ENCODE results near the gene PDE11A. TPM values are rescaled to one million over a fixed set of nuclear protein-coding genes. Genes with fewer than 3 reads are reported as not detected.

The PDE11A gene
- polyA plus RNA-seq, 2 of the 4 experiments (the other 2 are of a cell fraction): 3.6 to 5.6 TPM

DNA sequence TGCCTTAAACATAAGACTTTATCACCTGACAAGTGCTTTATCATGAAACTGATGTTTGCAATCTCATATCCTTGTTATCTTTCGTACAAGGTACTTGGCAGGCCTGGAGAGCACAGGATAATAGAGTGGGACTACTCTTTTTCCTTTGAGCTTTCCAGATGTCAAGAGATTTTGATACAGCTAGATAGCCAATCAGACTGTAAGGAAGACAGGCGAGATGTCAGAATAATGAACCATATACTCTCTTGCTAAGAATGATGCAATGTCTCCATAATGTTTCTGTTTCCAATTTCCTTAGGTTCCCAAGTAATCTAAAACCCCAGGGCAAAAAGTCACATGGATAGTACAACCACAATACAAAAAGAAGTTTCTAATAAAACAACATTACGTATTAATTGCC, 313.1 kb downstream of the PDE11A start:
- WGBS (ENCODE audit: missing lambda C conversion rate): 64% methylated on average over 3 of the region's 3 CpGs
- no peak overlapping the region for H3K4me2 ChIP-seq
- CTCF ChIA-PET: interaction anchor here (0.5 to 1.4 kb wide), 16 partner anchors 8 to 938 kb away, joined by 3 to 6 read pairs (median 4); no protein-coding TSS in a partner anchor
- no peak overlapping the region for H3K27ac ChIP-seq
- H3K9me3 ChIP-seq: no peaks in the 10 kb centered on the region
- H3K4me3 ChIP-seq: no peak overlapping the region
- POLR2A ChIA-PET: no interaction called here
- TF ChIP-seq HOXB13 (CRISPR knock-in tag; IDR thresholded peaks at IDR 0.05; ENCODE audit: low read depth): no peak
- TF ChIP-seq, protein P1, sequence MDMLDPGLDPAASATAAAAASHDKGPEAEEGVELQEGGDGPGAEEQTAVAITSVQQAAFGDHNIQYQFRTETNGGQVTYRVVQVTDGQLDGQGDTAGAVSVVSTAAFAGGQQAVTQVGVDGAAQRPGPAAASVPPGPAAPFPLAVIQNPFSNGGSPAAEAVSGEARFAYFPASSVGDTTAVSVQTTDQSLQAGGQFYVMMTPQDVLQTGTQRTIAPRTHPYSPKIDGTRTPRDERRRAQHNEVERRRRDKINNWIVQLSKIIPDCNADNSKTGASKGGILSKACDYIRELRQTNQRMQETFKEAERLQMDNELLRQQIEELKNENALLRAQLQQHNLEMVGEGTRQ (IDR thresholded peaks at IDR 0.05): no peak
- TF ChIP-seq TFCP2L1 (CRISPR knock-in tag; IDR thresholded peaks at IDR 0.05): no peak
- TF ChIP-seq EHMT2 (IDR thresholded peaks at IDR 0.05; ENCODE audit: low read depth): no peak
- no peak for TF ChIP-seq MAFK (IDR thresholded peaks at IDR 0.05; ENCODE audit: partially characterized antibody)
- TF ChIP-seq POLR2AphosphoS2 (conservative IDR thresholded peaks at IDR 0.05; ENCODE audit: low read length): no peak
- TF ChIP-seq, protein P2, sequence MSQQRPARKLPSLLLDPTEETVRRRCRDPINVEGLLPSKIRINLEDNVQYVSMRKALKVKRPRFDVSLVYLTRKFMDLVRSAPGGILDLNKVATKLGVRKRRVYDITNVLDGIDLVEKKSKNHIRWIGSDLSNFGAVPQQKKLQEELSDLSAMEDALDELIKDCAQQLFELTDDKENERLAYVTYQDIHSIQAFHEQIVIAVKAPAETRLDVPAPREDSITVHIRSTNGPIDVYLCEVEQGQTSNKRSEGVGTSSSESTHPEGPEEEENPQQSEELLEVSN (IDR thresholded peaks at IDR 0.05; ENCODE audit: borderline replicate concordance, low read depth): no peak
- no peak for TF ChIP-seq CEBPB (IDR thresholded peaks at IDR 0.05)
- TF ChIP-seq BHLHE40 (IDR thresholded peaks at IDR 0.05; ENCODE audit: low read depth, low read length): no peak
- TF ChIP-seq SMC3 (IDR thresholded peaks at IDR 0.05): no peak
- TF ChIP-seq ZNF302 (CRISPR knock-in tag; IDR thresholded peaks at IDR 0.05): no peak
- no peak for TF ChIP-seq HDAC2 (IDR thresholded peaks at IDR 0.05)
- TF ChIP-seq, protein P3, sequence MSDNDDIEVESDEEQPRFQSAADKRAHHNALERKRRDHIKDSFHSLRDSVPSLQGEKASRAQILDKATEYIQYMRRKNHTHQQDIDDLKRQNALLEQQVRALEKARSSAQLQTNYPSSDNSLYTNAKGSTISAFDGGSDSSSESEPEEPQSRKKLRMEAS (IDR thresholded peaks at IDR 0.05): no peak
- no peak for TF ChIP-seq CHD4 (IDR thresholded peaks at IDR 0.05; ENCODE audit: borderline replicate concordance)
- no peak for TF ChIP-seq JUNB (IDR thresholded peaks at IDR 0.05)
- TF ChIP-seq KDM1A (IDR thresholded peaks at IDR 0.05; ENCODE audit: low read depth): no peak
- TF ChIP-seq SREBF2 (IDR thresholded peaks at IDR 0.05): no peak
- TF ChIP-seq RARB (CRISPR knock-in tag; IDR thresholded peaks at IDR 0.05): no peak
- TF ChIP-seq, protein P4, sequence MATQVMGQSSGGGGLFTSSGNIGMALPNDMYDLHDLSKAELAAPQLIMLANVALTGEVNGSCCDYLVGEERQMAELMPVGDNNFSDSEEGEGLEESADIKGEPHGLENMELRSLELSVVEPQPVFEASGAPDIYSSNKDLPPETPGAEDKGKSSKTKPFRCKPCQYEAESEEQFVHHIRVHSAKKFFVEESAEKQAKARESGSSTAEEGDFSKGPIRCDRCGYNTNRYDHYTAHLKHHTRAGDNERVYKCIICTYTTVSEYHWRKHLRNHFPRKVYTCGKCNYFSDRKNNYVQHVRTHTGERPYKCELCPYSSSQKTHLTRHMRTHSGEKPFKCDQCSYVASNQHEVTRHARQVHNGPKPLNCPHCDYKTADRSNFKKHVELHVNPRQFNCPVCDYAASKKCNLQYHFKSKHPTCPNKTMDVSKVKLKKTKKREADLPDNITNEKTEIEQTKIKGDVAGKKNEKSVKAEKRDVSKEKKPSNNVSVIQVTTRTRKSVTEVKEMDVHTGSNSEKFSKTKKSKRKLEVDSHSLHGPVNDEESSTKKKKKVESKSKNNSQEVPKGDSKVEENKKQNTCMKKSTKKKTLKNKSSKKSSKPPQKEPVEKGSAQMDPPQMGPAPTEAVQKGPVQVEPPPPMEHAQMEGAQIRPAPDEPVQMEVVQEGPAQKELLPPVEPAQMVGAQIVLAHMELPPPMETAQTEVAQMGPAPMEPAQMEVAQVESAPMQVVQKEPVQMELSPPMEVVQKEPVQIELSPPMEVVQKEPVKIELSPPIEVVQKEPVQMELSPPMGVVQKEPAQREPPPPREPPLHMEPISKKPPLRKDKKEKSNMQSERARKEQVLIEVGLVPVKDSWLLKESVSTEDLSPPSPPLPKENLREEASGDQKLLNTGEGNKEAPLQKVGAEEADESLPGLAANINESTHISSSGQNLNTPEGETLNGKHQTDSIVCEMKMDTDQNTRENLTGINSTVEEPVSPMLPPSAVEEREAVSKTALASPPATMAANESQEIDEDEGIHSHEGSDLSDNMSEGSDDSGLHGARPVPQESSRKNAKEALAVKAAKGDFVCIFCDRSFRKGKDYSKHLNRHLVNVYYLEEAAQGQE (IDR thresholded peaks at IDR 0.05): no peak
- 0 out of 3 replicates have a peak, but pooled peaks cover 3% of the 10 kb centered on the region for H3K4me1 ChIP-seq
- DNase-seq (ENCODE audit: low read depth in 1 of 2, low spot score in 1 of 2) (no peak), FAIRE-seq (no peak), ATAC-seq (no peak)

GRCh38 chr2:177758591-177759371, 313.8 kb downstream of the PDE11A start:
- ChIA-PET POLR2A (no interaction called here), CTCF (interaction anchor here (0.5 to 1.4 kb wide), 25 partner anchors 8 to 937 kb away, joined by 3 to 7 read pairs (median 3); no protein-coding TSS in a partner anchor)
- Histone ChIP-seq H3K4me1 (peaks cover 3% of the 10 kb centered on the region; the same call in 1 of the 3 replicates), H3K4me2 (no peak overlapping the region), H3K27ac (no peak overlapping the region), H3K4me3 (no peak overlapping the region), H3K9me3 (no peaks in the 10 kb centered on the region)
- FAIRE-seq (no peak), ATAC-seq (peak in 1 of 2 experiments; percentile 44; a peak in 3 of 6 replicates), DNase-seq (ENCODE audit: low read depth in 1 of 2, low spot score in 1 of 2) (peak in 1 of 2 experiments; percentile 46)
- WGBS (ENCODE audit: missing lambda C conversion rate): 45% methylated on average over 11 of the region's 11 CpGs
- TF ChIP-seq FOSL2 (IDR thresholded peaks at IDR 0.05) (no peak), FOSL2 (CRISPR knock-in tag; IDR thresholded peaks at IDR 0.05) (no peak), CBX2 (IDR thresholded peaks at IDR 0.05; ENCODE audit: borderline replicate concordance, low read depth) (no peak), HOXA7 (CRISPR knock-in tag; IDR thresholded peaks at IDR 0.05) (no peak), FOXS1 (CRISPR knock-in tag; IDR thresholded peaks at IDR 0.05) (no peak), FOSB (CRISPR knock-in tag; IDR thresholded peaks at IDR 0.05) (no peak), TFCP2L1 (CRISPR knock-in tag; IDR thresholded peaks at IDR 0.05) (no peak), PHF8 (IDR thresholded peaks at IDR 0.05; ENCODE audit: borderline replicate concordance, low read depth) (no peak), CTCF (IDR thresholded peaks at IDR 0.05) (peak; percentile 58), EHMT2 (IDR thresholded peaks at IDR 0.05; ENCODE audit: low read depth) (no peak), SMC3 (IDR thresholded peaks at IDR 0.05) (peak; percentile 48; the same call in 2 of the 3 replicates), ZFP36 (IDR thresholded peaks at IDR 0.05; ENCODE audit: borderline replicate concordance, partially characterized antibody) (no peak)
- TF ChIP-seq, protein P5, sequence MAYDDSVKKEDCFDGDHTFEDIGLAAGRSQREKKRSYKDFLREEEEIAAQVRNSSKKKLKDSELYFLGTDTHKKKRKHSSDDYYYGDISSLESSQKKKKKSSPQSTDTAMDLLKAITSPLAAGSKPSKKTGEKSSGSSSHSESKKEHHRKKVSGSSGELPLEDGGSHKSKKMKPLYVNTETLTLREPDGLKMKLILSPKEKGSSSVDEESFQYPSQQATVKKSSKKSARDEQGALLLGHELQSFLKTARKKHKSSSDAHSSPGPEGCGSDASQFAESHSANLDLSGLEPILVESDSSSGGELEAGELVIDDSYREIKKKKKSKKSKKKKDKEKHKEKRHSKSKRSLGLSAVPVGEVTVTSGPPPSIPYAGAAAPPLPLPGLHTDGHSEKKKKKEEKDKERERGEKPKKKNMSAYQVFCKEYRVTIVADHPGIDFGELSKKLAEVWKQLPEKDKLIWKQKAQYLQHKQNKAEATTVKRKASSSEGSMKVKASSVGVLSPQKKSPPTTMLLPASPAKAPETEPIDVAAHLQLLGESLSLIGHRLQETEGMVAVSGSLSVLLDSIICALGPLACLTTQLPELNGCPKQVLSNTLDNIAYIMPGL (CRISPR knock-in tag; IDR thresholded peaks at IDR 0.05; ENCODE audit: borderline replicate concordance): no peak

Data from A549 (cell line).